Inflammatory macrophage treated with lipopolysaccharide for 4 hours (primary cell): ENCODE measurements around the gene RNU1-4.
"Not testable (repeated sequence)": the region's sequence is repeated elsewhere in the genome, so short reads cannot be mapped to it uniquely, and the experiment has no call there.

Experiments used
- DNase-seq: peaks from one replicate; pipeline ENCODE4 v3.0.0-alpha.2; 2020

Gene RNU1-4

GRCh38 chr1:16740047-16740964 is at the start of gene RNU1-4:
Gene RNU1-4 (plus strand): TSS chr1:16740516.
- not testable (repeated sequence) for DNase-seq

- not testable (repeated sequence) for DNase-seq
Observed at GRCh38 chr1:16690971-16691682, 49.2 kb upstream of the RNU1-4 start.

GRCh38 chr1:16692283-16692682 is 48.0 kb upstream of the RNU1-4 start:
- not testable (repeated sequence) for DNase-seq

GRCh38 chr1:16692717-16693448 is 47.4 kb upstream of the RNU1-4 start:
- not testable (repeated sequence) for DNase-seq

GRCh38 chr1:16693449-16694307 is 46.6 kb upstream of the RNU1-4 start:
- not testable (repeated sequence) for DNase-seq

- not testable (repeated sequence) for DNase-seq
Observed at GRCh38 chr1:16694308-16694702, 46.0 kb upstream of the RNU1-4 start.

GRCh38 chr1:16696507-16697150 is 43.7 kb upstream of the RNU1-4 start:
- DNase-seq, result not testable (repeated sequence)

GRCh38 chr1:16697152-16697551 is 43.2 kb upstream of the RNU1-4 start:
- DNase-seq, result not testable (repeated sequence)

- DNase-seq, result not testable (repeated sequence)
Observed at GRCh38 chr1:16699440-16699839, 40.9 kb upstream of the RNU1-4 start.

GRCh38 chr1:16700138-16700895 is 40.0 kb upstream of the RNU1-4 start:
- DNase-seq, result not testable (repeated sequence)

- DNase-seq, result not testable (repeated sequence)
Observed at GRCh38 chr1:16701189-16701588, 39.1 kb upstream of the RNU1-4 start.

GRCh38 chr1:16702280-16702679 is 38.0 kb upstream of the RNU1-4 start:
- DNase-seq, result not testable (repeated sequence)

GRCh38 chr1:16703141-16703540 is 37.2 kb upstream of the RNU1-4 start:
- not testable (repeated sequence) for DNase-seq

GRCh38 chr1:16703602-16704001 is 36.7 kb upstream of the RNU1-4 start:
- not testable (repeated sequence) for DNase-seq

GRCh38 chr1:16704076-16704475 is 36.2 kb upstream of the RNU1-4 start:
- DNase-seq, result not testable (repeated sequence)

- not testable (repeated sequence) for DNase-seq
Observed at GRCh38 chr1:16704502-16705100, 35.7 kb upstream of the RNU1-4 start.

GRCh38 chr1:16706302-16706701 is 34.0 kb upstream of the RNU1-4 start:
- not testable (repeated sequence) for DNase-seq

- DNase-seq, result not testable (repeated sequence)
Observed at GRCh38 chr1:16707130-16708093, 32.9 kb upstream of the RNU1-4 start.

- not testable (repeated sequence) for DNase-seq
Observed at GRCh38 chr1:16708704-16709103, 31.6 kb upstream of the RNU1-4 start.
